Urinary bladder (tissue), 4 donors: ENCODE measurements around the gene SH3BP5. TPM values are rescaled to one million over a fixed set of nuclear protein-coding genes. Genes with fewer than 3 reads are reported as not detected.
"Not testable (repeated sequence)": the region's sequence is repeated elsewhere in the genome, so short reads cannot be mapped to it uniquely, and the experiment has no call there.

Experiments used
- DNase-seq: peaks from one replicate; pipeline ENCODE4 v3.0.0-alpha.2; 2015; ENCODE audit errors: extremely low spot score
- H3K27ac ChIP-seq: one replicate; pipeline ENCODE4 v1.5.1; 2013; ENCODE audit warnings: low read depth, mild to moderate bottlenecking, moderate library complexity
- H3K36me3 ChIP-seq: one replicate; pipeline ENCODE4 v1.6.1; 2013; ENCODE audit warnings: mild to moderate bottlenecking, moderate library complexity; ENCODE audit not compliant: insufficient read depth
- H3K4me1 ChIP-seq: one replicate; pipeline ENCODE4 v1.6.1; 2013; ENCODE audit warnings: mild to moderate bottlenecking, moderate library complexity; ENCODE audit not compliant: insufficient read depth
- H3K4me3 ChIP-seq: one replicate; pipeline ENCODE4 v1.5.1; 2013; ENCODE audit warnings: low read depth, low read length
- WGBS: extraction: QIAGEN DNeasy Blood & Tissue Kit; methylation state at CpG from one replicate; pipeline ENCODE4 v1.1.7; 2013; 5-methylcytosine and 5-hydroxymethylcytosine counted together
- polyA plus RNA-seq: library from polyadenylated mRNA; stranded (reverse); fragments of 200-250 nt; gene quantifications from one replicate; pipeline ENCODE4 v1.2.3, GENCODE V29; 2013
- total RNA-seq: library from RNA; depleted of rRNA; stranded (reverse); fragments of >200 nt; gene quantifications from one replicate; pipeline ENCODE4 v1.2.3, GENCODE V29; 2014
- donor health status: healthy with polysubstance abuse.
- donor health status: healthy.

The SH3BP5 gene, protein sequence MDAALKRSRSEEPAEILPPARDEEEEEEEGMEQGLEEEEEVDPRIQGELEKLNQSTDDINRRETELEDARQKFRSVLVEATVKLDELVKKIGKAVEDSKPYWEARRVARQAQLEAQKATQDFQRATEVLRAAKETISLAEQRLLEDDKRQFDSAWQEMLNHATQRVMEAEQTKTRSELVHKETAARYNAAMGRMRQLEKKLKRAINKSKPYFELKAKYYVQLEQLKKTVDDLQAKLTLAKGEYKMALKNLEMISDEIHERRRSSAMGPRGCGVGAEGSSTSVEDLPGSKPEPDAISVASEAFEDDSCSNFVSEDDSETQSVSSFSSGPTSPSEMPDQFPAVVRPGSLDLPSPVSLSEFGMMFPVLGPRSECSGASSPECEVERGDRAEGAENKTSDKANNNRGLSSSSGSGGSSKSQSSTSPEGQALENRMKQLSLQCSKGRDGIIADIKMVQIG
- total RNA-seq, result 55.6 TPM
- polyA plus RNA-seq, result 44.8 TPM

GRCh38 chr3:15332405-15333098 is at the start of gene SH3BP5:
TSS of gene SH3BP5 (minus strand) at chr3:15332586. CDS start at chr3:15332408, 178 bp downstream.
- 12% methylated on average over 66 of the region's 66 CpGs for WGBS
- Histone ChIP-seq H3K27ac (peak within 1 kb of the TSS; percentile 72), H3K4me1 (no peaks in the 10 kb centered on the region), H3K4me3 (peak within 1 kb of the TSS; percentile 89), H3K36me3 (no peaks in the 10 kb centered on the region)
- DNase-seq, result no peak

- WGBS, result 59% methylated on average over 6 of the region's 6 CpGs
- no peaks in the 10 kb centered on the region for H3K36me3 ChIP-seq
- no peak for DNase-seq
- no peaks in the 10 kb centered on the region for H3K4me1 ChIP-seq
- H3K27ac ChIP-seq, result no peak overlapping the region
- H3K4me3 ChIP-seq, result no peak overlapping the region
Measured at GRCh38 chr3:15380980-15381890, 48.8 kb upstream of the SH3BP5 start.

GRCh38 chr3:15377961-15378791 is 45.8 kb upstream of the SH3BP5 start:
- DNase-seq, result peak; percentile 93
- Histone ChIP-seq H3K4me1 (no peaks in the 10 kb centered on the region), H3K4me3 (no peak overlapping the region), H3K27ac (no peak overlapping the region), H3K36me3 (no peaks in the 10 kb centered on the region)
- WGBS, result 28% methylated on average over 16 of the region's 16 CpGs

DNA sequence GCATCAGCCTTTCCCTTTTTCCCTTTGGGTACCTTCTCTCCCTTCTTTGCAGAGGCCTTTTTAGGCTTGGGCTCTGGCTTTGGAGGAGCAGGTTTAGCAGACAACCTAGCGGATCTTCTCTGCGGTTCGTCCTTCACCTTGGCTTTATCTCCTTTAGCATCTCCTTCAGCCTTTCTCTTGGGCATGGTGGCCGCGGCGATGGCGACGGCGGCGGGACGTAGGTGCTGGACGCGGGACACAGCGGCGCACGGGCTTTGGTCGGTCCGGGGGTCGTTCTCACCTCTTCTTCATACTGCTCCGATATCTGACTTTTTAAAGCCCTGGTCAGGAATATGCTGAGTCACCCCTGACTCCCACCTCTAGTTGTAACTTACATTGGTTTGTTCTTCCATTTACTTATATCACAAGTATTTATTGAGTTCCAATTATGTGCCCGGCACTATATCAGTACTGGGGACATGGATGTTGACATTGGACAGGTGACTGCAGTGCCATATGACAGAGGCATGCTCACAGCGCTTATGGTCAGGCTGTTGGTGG is 43.1 kb upstream of the SH3BP5 start:
- 93% methylated on average over 22 of the region's 22 CpGs for WGBS
- Histone ChIP-seq H3K4me1 (no peaks in the 10 kb centered on the region), H3K4me3 (no peak overlapping the region), H3K27ac (no peak overlapping the region), H3K36me3 (no peaks in the 10 kb centered on the region)
- no peak for DNase-seq

- no peak overlapping the region for H3K4me3 ChIP-seq
- DNase-seq, result no peak
- H3K36me3 ChIP-seq, result no peaks in the 10 kb centered on the region
- no peak overlapping the region for H3K27ac ChIP-seq
- 89% methylated on average over 4 of the region's 4 CpGs for WGBS
- H3K4me1 ChIP-seq, result no peaks in the 10 kb centered on the region
Measured at GRCh38 chr3:15372918-15373317, 40.5 kb upstream of the SH3BP5 start.

DNA sequence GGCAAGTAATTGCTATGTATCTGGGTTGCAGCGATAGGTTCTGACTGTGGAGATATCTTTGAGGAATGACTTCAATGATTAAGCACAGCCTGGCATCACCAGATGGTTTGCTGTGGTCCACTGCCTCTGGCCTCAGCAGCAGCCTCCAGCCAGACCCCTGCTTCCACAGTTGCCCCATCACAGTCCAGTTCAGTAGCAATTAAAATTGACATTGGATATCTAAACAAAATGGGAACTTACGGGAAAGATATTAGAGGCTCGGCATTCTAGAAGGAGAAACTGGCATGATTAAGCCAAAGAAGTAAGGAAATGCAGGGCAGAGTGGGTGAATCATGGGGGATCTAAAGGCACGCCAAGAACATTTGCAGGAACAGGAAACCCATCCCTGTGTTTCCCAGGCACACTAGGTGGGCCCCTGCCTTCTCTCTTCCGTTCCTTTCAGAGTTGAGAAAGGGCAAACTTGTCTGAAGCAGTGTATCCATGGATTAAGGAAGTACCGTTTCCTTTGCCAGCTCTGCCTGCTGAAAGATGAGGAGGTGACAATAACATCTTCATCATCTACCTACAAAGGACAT is 36.3 kb upstream of the SH3BP5 start:
- Histone ChIP-seq H3K4me1 (no peaks in the 10 kb centered on the region), H3K36me3 (no peaks in the 10 kb centered on the region), H3K27ac (no peak overlapping the region), H3K4me3 (no peak overlapping the region)
- DNase-seq, result no peak
- WGBS, result 63% methylated on average over 6 of the region's 6 CpGs

GRCh38 chr3:15367059-15367458 is 34.7 kb upstream of the SH3BP5 start:
- DNase-seq, result no peak
- Histone ChIP-seq H3K27ac (no peak overlapping the region), H3K36me3 (no peaks in the 10 kb centered on the region), H3K4me3 (no peak overlapping the region), H3K4me1 (no peaks in the 10 kb centered on the region)
- WGBS, result 29% methylated on average over 1 of the region's 1 CpG

GRCh38 chr3:15364078-15364477 is 31.7 kb upstream of the SH3BP5 start:
- DNase-seq, H3K4me1 ChIP-seq, H3K36me3 ChIP-seq, H3K27ac ChIP-seq, H3K4me3 ChIP-seq: not testable (repeated sequence)
- 32% methylated on average over 6 of the region's 6 CpGs for WGBS

DNA sequence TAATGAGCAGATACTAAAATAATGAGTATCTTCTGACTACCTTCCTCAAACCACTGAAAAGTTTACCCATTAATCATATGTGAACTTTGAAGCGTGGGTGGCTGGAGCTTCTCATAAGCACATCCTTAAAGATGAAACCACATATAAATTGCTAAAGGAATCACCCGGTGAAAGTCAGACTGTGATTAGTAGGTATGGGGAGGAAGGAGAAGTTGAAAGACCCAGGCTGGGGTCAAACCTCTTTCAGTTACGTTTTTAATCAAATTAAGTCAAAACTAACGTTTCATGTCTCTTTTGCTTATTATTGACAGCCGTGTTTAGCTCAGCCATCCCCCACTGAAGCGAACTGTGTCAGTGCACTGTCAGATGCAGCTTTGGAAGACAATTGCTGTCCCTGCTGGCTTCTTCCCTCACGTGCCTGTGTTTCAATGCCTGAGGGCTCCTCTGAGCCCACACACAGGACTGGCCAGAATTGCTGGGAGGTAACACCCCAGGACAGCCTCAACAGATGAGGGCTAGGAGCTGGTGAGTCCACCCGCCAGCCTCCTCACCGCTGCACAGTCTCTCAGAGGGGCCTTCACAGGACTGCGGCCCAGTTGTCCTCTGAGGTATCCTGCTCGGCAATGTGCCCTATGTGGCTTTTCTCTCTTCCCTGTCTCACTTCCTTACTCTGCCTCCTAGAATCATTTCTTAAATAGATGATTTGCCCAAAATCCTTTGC is 29.3 kb upstream of the SH3BP5 start:
- no peak overlapping the region for H3K27ac ChIP-seq
- DNase-seq, result no peak
- no peaks in the 10 kb centered on the region for H3K36me3 ChIP-seq
- H3K4me1 ChIP-seq, result no peaks in the 10 kb centered on the region
- WGBS, result 55% methylated on average over 11 of the region's 11 CpGs
- H3K4me3 ChIP-seq, result no peak overlapping the region

DNA sequence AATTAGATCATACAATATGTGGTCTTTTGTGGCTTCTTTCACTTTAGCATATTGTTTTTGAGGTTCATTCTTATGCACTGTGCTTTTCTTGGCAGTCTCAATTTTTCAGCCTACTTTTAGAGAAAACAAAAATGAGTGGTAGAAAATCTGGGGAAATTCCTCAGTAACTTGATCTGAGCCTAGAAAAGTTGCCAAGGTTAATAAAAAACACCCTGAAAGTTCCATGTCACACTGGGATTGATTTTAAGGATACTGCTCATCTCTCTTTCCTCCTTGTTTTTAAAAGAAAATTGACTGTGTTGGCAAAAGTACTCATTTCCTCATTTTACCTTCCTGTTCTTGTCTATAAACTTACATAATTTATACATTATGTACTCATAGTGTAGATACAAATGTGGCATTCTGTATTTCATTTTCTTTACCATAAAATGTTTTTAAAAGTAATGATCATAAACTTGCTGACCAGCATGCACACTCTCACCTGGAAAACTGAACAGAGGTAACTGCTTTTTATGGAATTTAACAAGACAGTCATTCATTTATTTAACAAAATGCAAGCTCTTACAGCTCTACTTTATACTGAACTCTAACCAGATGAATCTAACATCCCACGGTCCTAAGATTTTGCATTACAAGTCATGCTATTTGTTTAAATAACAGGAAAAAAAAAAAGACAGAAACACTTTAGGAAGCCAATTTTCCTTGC is 28.6 kb upstream of the SH3BP5 start:
- 36% methylated on average over 1 of the region's 1 CpG for WGBS
- H3K4me1 ChIP-seq, result no peaks in the 10 kb centered on the region
- H3K4me3 ChIP-seq, result no peak overlapping the region
- no peak for DNase-seq
- H3K27ac ChIP-seq, result no peak overlapping the region
- H3K36me3 ChIP-seq, result no peaks in the 10 kb centered on the region

DNA sequence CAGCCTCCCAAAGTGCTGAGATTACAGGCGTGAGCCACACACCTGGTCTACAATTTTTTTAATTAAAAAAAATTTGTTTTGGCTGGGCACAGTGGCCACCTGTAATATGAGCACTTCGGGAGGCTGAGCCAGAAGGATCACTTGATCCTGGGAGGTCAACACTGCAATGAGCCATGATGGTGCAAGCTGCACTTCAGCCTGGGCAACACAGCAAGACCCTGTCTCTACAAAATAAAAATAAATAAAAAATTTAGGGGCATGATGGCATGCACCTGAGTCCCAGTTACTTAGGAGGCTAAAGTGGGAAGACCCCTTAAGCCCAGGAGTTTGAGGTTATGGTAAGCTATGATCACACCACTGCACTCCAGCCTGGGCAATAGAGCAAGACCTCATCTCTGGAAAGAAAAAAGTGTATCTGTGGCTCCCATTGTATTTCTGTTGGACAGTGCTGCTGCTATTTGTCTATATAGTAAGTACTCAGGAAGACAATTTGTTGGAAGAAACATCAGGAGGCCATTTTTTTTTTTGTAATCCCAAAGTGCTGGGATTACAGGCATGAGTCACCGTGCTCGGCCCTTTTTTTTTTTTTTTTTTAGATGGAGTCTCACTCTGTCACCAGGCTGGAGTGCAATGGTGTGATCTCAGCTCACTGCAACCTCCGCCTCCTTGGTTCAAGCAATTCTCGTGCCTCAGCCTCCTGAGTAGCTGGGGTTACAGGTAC is 27.5 kb upstream of the SH3BP5 start:
- no peak for DNase-seq
- no peaks in the 10 kb centered on the region for H3K4me1 ChIP-seq
- H3K36me3 ChIP-seq, result no peaks in the 10 kb centered on the region
- 77% methylated on average over 6 of the region's 6 CpGs for WGBS
- no peak overlapping the region for H3K4me3 ChIP-seq
- no peak overlapping the region for H3K27ac ChIP-seq
